Activated CD8-positive, alpha-beta memory T cell treated with anti-CD3 and anti-CD28 coated beads for 36 hours (primary cell): Measurements from ENCODE around the gene YWHAG. TPM values are rescaled to one million over a fixed set of nuclear protein-coding genes. Genes with fewer than 3 reads are reported as not detected.

Experiments used
- CTCF ChIA-PET: fragments of 350-600 bp; sonication (Branson Sonifier 250); formaldehyde crosslinking; loops from one replicate; lab custom pipeline; 2021; ENCODE audit warnings: antibody characterized with exemption; lab: Charles Lee
- POLR2A ChIA-PET: fragments of 350-600 bp; sonication (Branson Sonifier 250); formaldehyde crosslinking; loops from one replicate; lab custom pipeline; 2021; ENCODE audit warnings: antibody characterized with exemption; lab: Charles Lee
- total RNA-seq, 2 experiments: library from RNA; stranded (reverse); gene quantifications; one replicate each; pipeline ENCODE4 v1.2.3, GENCODE V29; 2021

YWHAG gene
- total RNA-seq, 2 experiments from 2014 or later, result 167 to 174 TPM

- ChIA-PET CTCF (interaction anchor here (0.9 to 1.8 kb wide), 2 partner anchors 8 to 18 kb away, joined by 3 to 4 read pairs; no protein-coding TSS in a partner anchor), POLR2A (interaction anchor here (0.6 kb wide), 1 partner anchor 273 kb away, joined by 5 read pairs; no protein-coding TSS in a partner anchor)
Observed at GRCh38 chr7:76335417-76335816, 23.4 kb downstream of the YWHAG start.

GRCh38 chr7:76334320-76334967 lies 24.3 kb downstream of the YWHAG start:
- ChIA-PET CTCF (interaction anchor here (0.6 to 1.8 kb wide), 3 partner anchors 12 to 997 kb away, joined by 4 read pairs; no protein-coding TSS in a partner anchor), POLR2A (no interaction called here)

- ChIA-PET CTCF (interaction anchor here (1.4 kb wide), 1 partner anchor 11 kb away, joined by 4 read pairs; no protein-coding TSS in a partner anchor), POLR2A (interaction anchor here (0.6 kb wide), 1 partner anchor 24 kb away, joined by 4 read pairs; no protein-coding TSS in a partner anchor)
Observed at GRCh38 chr7:76333511-76334101, 25.2 kb downstream of the YWHAG start.

GRCh38 chr7:76332078-76332477 lies 26.7 kb downstream of the YWHAG start:
- CTCF ChIA-PET, result interaction anchor here (1.6 kb wide), 1 partner anchor 18 kb away, joined by 5 read pairs; no protein-coding TSS in a partner anchor
- POLR2A ChIA-PET, result no interaction called here

GRCh38 chr7:76330673-76331072 lies 28.1 kb downstream of the YWHAG start:
- POLR2A ChIA-PET, result interaction anchor here (0.7 to 0.9 kb wide), 2 partner anchors 12 to 1123 kb away, joined by 3 to 7 read pairs; no protein-coding TSS in a partner anchor

GRCh38 chr7:76330261-76330660 lies 28.5 kb downstream of the YWHAG start:
- ChIA-PET CTCF (interaction anchor here (1.0 kb wide), 1 partner anchor 15 kb away, joined by 3 read pairs; no protein-coding TSS in a partner anchor), POLR2A (no interaction called here)

More at GRCh38 chr7:76330673-76331072, 28.1 kb downstream of the YWHAG start:
- CTCF ChIA-PET, result interaction anchor here (1.0 kb wide), 1 partner anchor 16 kb away, joined by 3 read pairs; no protein-coding TSS in a partner anchor

- POLR2A ChIA-PET, result no interaction called here
Observed at GRCh38 chr7:76329479-76329878, 29.3 kb downstream of the YWHAG start.

GRCh38 chr7:76328389-76328788 lies 30.4 kb downstream of the YWHAG start:
- ChIA-PET POLR2A (interaction anchor here (0.5 to 2.5 kb wide), 2 partner anchors 23 to 573 kb away, joined by 7 to 8 read pairs; no protein-coding TSS in a partner anchor), CTCF (interaction anchor here (1.4 to 3.0 kb wide), 2 partner anchors 10 to 13 kb away, joined by 4 to 9 read pairs; no protein-coding TSS in a partner anchor)

More at GRCh38 chr7:76329479-76329878, 29.3 kb downstream of the YWHAG start:
- CTCF ChIA-PET, result no interaction called here

GRCh38 chr7:76327610-76328009 lies 31.2 kb downstream of the YWHAG start:
- POLR2A ChIA-PET, result interaction anchor here (2.5 kb wide), 1 partner anchor 24 kb away, joined by 8 read pairs; no protein-coding TSS in a partner anchor
- CTCF ChIA-PET, result interaction anchor here (1.3 to 3.0 kb wide), 3 partner anchors 9 to 14 kb away, joined by 4 to 9 read pairs (median 4); no protein-coding TSS in a partner anchor

GRCh38 chr7:76326646-76327233 lies 32.1 kb downstream of the YWHAG start:
- POLR2A ChIA-PET, result interaction anchor here (0.5 to 2.5 kb wide), 2 partner anchors 25 to 38 kb away, joined by 3 to 8 read pairs; no protein-coding TSS in a partner anchor
- CTCF ChIA-PET, result interaction anchor here (1.3 to 3.0 kb wide), 2 partner anchors 9 to 13 kb away, joined by 4 to 9 read pairs; no protein-coding TSS in a partner anchor

GRCh38 chr7:76325811-76326210 lies 33.0 kb downstream of the YWHAG start:
- CTCF ChIA-PET, result interaction anchor here (1.3 kb wide), 1 partner anchor 10 kb away, joined by 3 read pairs; no protein-coding TSS in a partner anchor

GRCh38 chr7:76325092-76325491 lies 33.7 kb downstream of the YWHAG start:
- CTCF ChIA-PET, result interaction anchor here (0.7 to 1.3 kb wide), 2 partner anchors 9 to 305 kb away, joined by 3 read pairs; no protein-coding TSS in a partner anchor

More at GRCh38 chr7:76325811-76326210, 33.0 kb downstream of the YWHAG start:
- POLR2A ChIA-PET, result no interaction called here

GRCh38 chr7:76318488-76319353 lies 40.1 kb downstream of the YWHAG start:
- POLR2A ChIA-PET, result interaction anchor here (0.5 to 3.7 kb wide), 8 partner anchors 13 to 271 kb away, joined by 3 to 34 read pairs (median 3); partner anchors contain the start of genes HSPB1, MDH2, STYXL1 and YWHAG
- CTCF ChIA-PET, result interaction anchor here (0.7 to 8.3 kb wide), 12 partner anchors 9 to 788 kb away, joined by 3 to 69 read pairs (median 5); partner anchors contain the start of genes MDH2, STYXL1 and YWHAG

More at GRCh38 chr7:76325092-76325491, 33.7 kb downstream of the YWHAG start:
- POLR2A ChIA-PET, result no interaction called here

GRCh38 chr7:76317782-76318487 lies 40.9 kb downstream of the YWHAG start:
- POLR2A ChIA-PET, result interaction anchor here (0.7 to 3.7 kb wide), 5 partner anchors 15 to 146 kb away, joined by 3 to 34 read pairs (median 5); partner anchors contain the start of genes HSPB1 and YWHAG
- CTCF ChIA-PET, result interaction anchor here (0.9 to 8.3 kb wide), 11 partner anchors 10 to 270 kb away, joined by 3 to 69 read pairs (median 6); partner anchors contain the start of genes MDH2, STYXL1 and YWHAG

- ChIA-PET CTCF (interaction anchor here (0.8 to 8.3 kb wide), 11 partner anchors 8 to 269 kb away, joined by 3 to 69 read pairs (median 4); partner anchors contain the start of genes MDH2, STYXL1 and YWHAG), POLR2A (interaction anchor here (0.6 to 3.7 kb wide), 4 partner anchors 20 to 42 kb away, joined by 4 to 34 read pairs (median 5); partner anchors contain the start of gene YWHAG)
Observed at GRCh38 chr7:76316984-76317781, 41.6 kb downstream of the YWHAG start.

- CTCF ChIA-PET, result interaction anchor here (0.8 to 8.3 kb wide), 9 partner anchors 10 to 145 kb away, joined by 3 to 69 read pairs (median 10); no protein-coding TSS in a partner anchor
- POLR2A ChIA-PET, result no interaction called here
Observed at GRCh38 chr7:76315364-76315763, 43.4 kb downstream of the YWHAG start.
